ENCODE results near the gene RIMBP2.

- TF ChIP-seq POLR2A (IDR thresholded peaks at IDR 0.05) (no peak), CTCF (IDR thresholded peaks at IDR 0.05) (no peak)
These were observed 247.9 kb downstream of the RIMBP2 start for GRCh38 chr12:130468186-130468585.
